A549 treated with CpdA at 1 μM for 4 hours (cell line): ENCODE data around the gene CPN2. TPM values are rescaled to one million over a fixed set of nuclear protein-coding genes. Genes with fewer than 3 reads are reported as not detected.

Experiments
- total RNA-seq: library from RNA; stranded (reverse); fragments of 200-300 nt; extraction: Qiagen RNA extraction; gene quantifications from 5 replicates; pipeline ENCODE4 v1.2.3, GENCODE V29; 2022; ENCODE audit warnings: low read depth

CPN2 gene, protein sequence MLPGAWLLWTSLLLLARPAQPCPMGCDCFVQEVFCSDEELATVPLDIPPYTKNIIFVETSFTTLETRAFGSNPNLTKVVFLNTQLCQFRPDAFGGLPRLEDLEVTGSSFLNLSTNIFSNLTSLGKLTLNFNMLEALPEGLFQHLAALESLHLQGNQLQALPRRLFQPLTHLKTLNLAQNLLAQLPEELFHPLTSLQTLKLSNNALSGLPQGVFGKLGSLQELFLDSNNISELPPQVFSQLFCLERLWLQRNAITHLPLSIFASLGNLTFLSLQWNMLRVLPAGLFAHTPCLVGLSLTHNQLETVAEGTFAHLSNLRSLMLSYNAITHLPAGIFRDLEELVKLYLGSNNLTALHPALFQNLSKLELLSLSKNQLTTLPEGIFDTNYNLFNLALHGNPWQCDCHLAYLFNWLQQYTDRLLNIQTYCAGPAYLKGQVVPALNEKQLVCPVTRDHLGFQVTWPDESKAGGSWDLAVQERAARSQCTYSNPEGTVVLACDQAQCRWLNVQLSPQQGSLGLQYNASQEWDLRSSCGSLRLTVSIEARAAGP
- total RNA-seq = not detected in 5 replicates

DNA sequence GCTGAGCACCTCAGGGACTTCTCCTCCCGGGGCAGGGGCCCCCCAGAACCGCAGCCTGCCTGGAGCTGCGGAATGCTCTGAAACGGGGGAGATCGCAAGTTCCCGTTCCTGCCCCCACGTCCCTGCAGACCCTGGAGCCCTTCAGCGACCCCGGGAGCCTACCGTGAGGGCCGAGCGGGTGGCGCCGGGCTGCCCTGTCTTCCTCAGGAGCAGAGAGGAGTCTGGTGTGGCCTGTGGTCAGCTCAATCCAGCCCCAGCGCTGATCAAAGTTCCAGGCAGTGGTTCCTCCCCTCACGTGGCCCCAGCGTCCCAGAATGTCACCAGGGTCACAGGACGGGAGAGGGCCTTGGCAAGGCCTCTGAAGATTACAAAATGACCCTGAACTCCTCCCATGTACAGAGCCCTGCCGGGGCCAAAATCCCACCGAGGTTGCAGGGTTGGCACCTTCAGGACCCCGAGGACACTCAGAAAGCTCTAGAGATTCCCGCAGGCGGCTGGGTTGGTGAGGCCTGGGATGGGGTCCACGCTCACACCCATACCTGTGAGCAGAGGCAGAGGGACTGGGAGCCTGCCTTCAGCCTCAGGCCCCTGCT, at the start of gene CPN2:
Gene CPN2, minus strand, starts transcription at position 249 of the 593 bp plus-strand sequence. CDS start 8,626 bp downstream, outside the sequence.

DNA sequence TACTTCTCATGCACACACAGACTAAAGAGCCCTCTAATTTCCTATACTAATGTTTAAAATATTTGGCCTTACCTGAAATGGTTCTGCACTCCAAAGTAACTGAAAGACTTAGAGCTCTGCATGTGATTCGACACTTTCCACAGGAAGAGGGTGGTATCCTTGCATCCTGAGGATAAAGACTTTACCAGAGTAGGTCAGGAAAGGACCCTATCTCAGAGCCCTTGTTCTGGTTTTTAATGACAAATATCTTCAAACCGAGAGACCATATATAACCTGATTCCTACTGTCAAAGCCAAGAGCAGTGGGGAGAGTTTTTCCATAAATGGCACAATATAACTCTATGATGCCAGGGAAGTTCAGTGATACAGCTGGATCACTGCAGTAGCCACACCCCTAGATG, 48.0 kb upstream of the CPN2 start, which contains the start of gene GP5:
Gene GP5, minus strand, starts transcription at position 101 of the 400 bp plus-strand sequence. CDS start 984 bp downstream, outside the sequence.

DNA sequence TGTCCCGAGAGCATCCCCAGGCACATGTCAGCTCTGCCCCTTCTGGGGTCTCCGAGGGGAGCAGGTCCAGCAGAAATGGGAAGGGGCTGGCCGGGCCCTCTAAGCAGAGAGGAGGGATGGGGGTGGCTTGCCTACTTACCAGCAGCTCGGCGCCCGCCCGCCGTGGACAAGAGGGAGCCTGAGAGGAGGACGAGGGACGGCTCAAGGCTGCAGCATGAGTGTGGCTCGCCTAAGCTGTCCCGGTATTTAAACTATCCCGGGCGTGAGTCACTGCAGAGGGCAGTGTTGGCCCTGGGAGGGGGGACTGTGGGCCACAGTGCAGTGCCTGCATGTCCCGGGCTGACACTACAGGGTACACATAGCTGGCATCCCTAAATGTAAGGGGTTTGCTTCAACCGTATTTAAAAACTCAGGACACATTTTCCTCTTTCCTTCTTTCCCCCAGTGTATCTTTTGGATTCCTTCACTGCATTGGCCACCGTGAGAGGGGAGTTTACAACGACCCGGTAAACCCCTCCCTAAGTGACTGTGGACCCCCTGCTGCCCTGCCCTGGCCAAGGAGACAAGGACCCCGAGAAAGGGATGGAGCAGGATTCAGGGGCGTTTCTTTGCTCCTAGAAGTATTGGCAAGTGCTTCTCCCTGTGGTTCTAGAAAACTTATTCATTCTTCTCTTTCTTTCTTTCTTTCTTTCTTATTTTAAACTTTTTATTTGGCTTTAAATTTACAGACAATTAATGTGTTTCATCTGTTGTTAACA, 18.6 kb upstream of the CPN2 start, which contains the start of gene LRRC15:
Gene LRRC15, minus strand, starts transcription at position 222 of the 758 bp plus-strand sequence. CDS start 8,700 bp downstream, outside the sequence.

Other genes starting within 250 kb of the CPN2 start
- 11.7 to 15.4 TPM (median 14.3 TPM) in 5 replicates for gene HES1, start 215.2 kb downstream of the CPN2 start, total RNA-seq
- 0.15 to 0.26 TPM (median 0.17 TPM) in 5 replicates for gene LRRC15, start 18.4 kb upstream of the CPN2 start, total RNA-seq
- 0.01 TPM in 1 of 5 replicates, not detected in the others for gene GP5, start 47.9 kb upstream of the CPN2 start, total RNA-seq
- gene ATP13A3, start 135.7 kb upstream of the CPN2 start, total RNA-seq = 25.5 to 49.7 TPM (median 37.6 TPM) in 5 replicates